Measurements from ENCODE around the gene C6orf58. TPM values are rescaled to one million over a fixed set of nuclear protein-coding genes. Genes with fewer than 3 reads are reported as not detected.

The C6orf58 gene
- total RNA-seq, 1 donor = not detected

DNA sequence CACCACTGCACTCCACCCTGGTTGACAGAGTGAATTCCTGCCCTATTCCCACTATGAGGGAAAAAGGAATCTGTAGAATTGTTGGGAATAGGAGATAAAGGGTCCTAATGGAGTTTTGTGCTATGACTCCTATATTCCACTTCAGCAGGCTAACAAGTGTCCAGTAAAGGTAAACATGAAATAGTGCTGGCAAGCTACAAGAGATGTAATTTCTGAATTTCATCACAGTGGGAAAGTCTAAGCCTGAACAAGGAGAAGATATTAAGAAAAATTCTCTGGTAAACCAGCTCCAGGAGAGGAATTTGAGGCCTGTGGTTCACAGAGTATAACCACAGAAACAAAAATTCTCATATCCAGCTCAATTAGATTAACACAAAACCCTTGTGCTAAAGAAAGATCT, 10.3 kb upstream of the C6orf58 start:
- H3K4me3 ChIP-seq (ENCODE audit: low read depth, low read length) = no peak overlapping the region
- TF ChIP-seq CTCF (IDR thresholded peaks at IDR 0.05; ENCODE audit: insufficient read depth, low read depth, low read length) = no peak
- DNase-seq (ENCODE audit: low read depth) = no peak

DNA sequence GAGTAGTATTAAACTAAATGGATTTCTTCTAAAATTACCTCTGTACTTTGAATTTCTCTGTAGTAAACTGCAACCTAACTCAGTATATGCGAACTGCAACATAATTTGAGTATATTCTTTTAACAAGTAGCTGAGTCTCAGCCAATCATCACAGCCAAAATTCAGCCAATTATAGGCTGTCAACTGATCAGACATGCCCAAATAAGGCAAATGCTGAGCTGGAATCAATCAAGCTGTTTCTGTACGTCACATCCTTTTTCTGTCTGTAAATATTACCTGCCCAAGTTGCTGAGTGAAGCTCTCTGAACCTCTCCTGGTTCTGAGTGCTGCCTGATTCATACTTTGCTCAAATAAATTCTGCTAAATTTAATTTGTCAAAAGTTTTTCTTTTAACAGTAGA, 9.5 kb upstream of the C6orf58 start:
- DNase-seq (ENCODE audit: low read depth) = no peak
- no peak for TF ChIP-seq CTCF (IDR thresholded peaks at IDR 0.05; ENCODE audit: insufficient read depth, low read depth, low read length)
- H3K4me3 ChIP-seq (ENCODE audit: low read depth, low read length) = no peak overlapping the region

- no peak overlapping the region for H3K4me3 ChIP-seq (ENCODE audit: low read depth, low read length)
- no peak for TF ChIP-seq CTCF (IDR thresholded peaks at IDR 0.05; ENCODE audit: insufficient read depth, low read depth, low read length)
- no peak for DNase-seq (ENCODE audit: low read depth)
Measured at GRCh38 chr6:127570739-127571389, 6.1 kb upstream of the C6orf58 start.

- TF ChIP-seq CTCF (IDR thresholded peaks at IDR 0.05; ENCODE audit: insufficient read depth, low read depth, low read length) = no peak
- H3K4me3 ChIP-seq (ENCODE audit: low read depth, low read length) = no peak overlapping the region
- DNase-seq (ENCODE audit: low read depth) = no peak
Measured at GRCh38 chr6:127578900-127579299, 1.9 kb downstream of the C6orf58 start.

DNA sequence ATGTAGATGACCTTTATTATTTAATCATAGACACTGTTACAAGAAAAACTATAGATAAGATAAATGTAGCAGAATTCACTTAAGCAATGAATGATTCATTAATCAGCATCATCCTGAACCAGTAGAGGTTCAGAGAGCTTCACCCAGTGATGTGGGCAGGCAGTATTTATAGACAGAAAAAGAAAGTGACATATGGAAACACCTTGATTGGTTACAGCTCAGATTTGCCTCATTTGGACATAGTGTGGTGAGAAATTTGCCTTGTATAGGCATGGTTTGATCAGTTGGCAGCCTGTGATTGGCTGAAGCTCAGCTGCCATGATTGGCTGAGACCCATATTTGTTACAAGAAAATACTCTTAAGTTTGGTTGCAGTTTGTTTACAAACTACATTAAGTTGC, 4.6 kb downstream of the C6orf58 start:
- no peak for TF ChIP-seq CTCF (IDR thresholded peaks at IDR 0.05; ENCODE audit: insufficient read depth, low read depth, low read length)
- DNase-seq (ENCODE audit: low read depth) = no peak
- H3K4me3 ChIP-seq (ENCODE audit: low read depth, low read length) = no peak overlapping the region

DNA sequence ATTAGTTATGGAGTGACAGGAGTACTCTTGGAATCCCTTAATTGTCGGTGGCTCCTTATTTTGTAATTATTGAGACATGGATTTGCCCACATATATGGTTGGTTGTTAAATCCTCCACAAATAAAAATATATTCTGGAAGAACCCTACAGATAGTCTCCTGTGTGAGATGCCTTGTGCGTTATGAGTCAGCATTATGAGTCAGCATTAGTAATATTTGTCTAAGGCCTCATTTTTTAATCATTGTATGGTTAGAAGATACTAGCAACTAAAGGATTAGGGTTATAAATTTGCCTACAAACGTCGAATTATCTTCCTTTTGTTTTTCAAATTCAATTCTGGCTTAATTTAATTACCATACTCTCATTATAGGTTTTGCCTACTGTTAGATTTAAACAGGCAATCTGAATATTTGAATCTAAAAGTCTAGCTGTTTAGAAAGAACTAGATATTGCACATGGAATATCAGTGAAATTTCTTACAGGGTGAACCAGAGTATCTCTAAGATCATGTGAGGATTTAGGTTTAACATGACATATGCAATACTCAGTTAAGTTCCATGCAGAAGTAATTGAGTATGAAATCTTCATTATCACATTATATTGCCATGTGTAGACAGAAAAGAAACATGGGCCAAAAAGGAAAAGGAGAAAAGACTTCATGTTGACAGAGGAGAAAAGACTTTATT, 5.9 kb downstream of the C6orf58 start:
- DNase-seq (ENCODE audit: low read depth) = peak; percentile 57
- TF ChIP-seq CTCF (IDR thresholded peaks at IDR 0.05; ENCODE audit: insufficient read depth, low read depth, low read length) = no peak
- H3K4me3 ChIP-seq (ENCODE audit: low read depth, low read length) = no peak overlapping the region
